ENCODE results near the gene GEN1. TPM values are rescaled to one million over a fixed set of nuclear protein-coding genes. Genes with fewer than 3 reads are reported as not detected.

Gene GEN1
- total RNA-seq, 3 donors from 2014 or later, result 12.9 to 31.4 (median 20.1) TPM

Other genes starting within 250 kb of the GEN1 start
- gene RAD51AP2, start 235.7 kb upstream of the GEN1 start, total RNA-seq, result under 1 TPM in 1 of 3 donors, not detected in 2; 0.09 TPM
- 1 to 10 TPM; 2.1 to 5.4 (median 2.1) TPM for gene VSNL1, start 213.4 kb upstream of the GEN1 start, total RNA-seq
- 10 to 100 TPM; 18.1 to 24.8 (median 22.9) TPM for gene SMC6, start 328 bp upstream of the GEN1 start, total RNA-seq
- not detected for gene MSGN1, start 62.3 kb downstream of the GEN1 start, total RNA-seq
- 10 to 100 TPM in 2 of 3 donors, 1 to 10 TPM in 1; 4.9 to 21.6 (median 16.8) TPM for gene KCNS3, start 124.5 kb downstream of the GEN1 start, total RNA-seq

Data from mucosa of descending colon (tissue), 3 donors.